ENCODE results near the gene GGTLC2.
"Not testable (repeated sequence)": the region's sequence is repeated elsewhere in the genome, so short reads cannot be mapped to it uniquely, and the experiment has no call there.

Gene GGTLC2

DNA sequence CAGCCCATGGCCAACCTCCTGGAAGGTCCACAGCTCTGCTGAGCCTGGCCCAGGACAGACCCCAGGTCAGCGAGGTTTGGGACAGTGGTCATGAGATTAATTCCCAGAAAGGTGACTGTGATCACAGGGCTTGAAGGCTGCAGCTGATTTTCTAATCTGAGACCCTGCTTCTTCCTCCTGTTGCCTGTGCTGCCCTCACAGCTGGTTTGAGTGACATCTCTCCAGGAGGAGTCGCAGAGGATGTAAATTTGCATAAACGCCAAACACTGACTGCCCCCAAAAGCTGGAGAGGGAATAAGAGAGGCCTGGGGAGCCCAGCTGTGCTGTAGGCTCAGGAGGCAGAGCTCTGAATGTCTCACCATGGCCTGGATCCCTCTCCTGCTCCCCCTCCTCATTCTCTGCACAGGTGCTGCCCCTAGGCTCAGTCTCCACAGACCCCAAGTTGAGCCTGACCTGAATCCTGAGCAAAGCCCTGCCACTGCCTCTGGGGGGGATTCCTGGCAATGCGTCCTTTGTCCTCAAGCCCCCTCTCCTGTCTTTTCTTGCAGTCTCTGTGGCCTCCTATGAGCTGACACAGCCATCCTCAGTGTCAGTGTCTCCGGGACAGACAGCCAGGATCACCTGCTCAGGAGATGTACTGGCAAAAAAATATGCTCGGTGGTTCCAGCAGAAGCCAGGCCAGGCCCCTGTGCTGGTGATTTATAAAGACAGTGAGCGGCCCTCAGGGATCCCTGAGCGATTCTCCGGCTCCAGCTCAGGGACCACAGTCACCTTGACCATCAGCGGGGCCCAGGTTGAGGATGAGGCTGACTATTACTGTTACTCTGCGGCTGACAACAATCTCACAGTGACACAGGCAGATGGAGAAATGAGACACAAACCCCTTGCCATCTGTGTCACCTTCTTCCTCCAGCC, 23.8 kb downstream of the GGTLC2 start:
- no peak for DNase-seq (ENCODE audit: low spot score)

DNA sequence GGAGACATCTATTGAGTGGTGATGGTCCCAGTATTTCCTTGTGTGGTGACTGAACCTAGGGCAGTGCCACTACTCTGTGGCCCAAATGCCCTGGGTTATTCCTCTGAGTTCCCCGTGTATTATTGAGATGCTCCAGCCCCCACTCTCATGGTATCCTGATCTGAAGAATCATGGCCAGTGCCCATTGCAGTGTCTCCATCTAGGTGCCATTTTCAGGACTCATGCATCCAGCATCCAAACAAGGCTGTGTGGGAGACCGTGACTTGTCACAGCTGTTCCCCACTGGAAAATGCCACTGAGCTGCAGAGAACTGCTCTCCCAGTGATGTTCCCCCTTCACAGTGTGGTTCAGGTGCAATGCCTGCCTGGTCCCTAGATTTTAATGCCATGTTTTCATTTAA, 24.7 kb downstream of the GGTLC2 start:
- DNase-seq (ENCODE audit: low spot score): no peak

DNA sequence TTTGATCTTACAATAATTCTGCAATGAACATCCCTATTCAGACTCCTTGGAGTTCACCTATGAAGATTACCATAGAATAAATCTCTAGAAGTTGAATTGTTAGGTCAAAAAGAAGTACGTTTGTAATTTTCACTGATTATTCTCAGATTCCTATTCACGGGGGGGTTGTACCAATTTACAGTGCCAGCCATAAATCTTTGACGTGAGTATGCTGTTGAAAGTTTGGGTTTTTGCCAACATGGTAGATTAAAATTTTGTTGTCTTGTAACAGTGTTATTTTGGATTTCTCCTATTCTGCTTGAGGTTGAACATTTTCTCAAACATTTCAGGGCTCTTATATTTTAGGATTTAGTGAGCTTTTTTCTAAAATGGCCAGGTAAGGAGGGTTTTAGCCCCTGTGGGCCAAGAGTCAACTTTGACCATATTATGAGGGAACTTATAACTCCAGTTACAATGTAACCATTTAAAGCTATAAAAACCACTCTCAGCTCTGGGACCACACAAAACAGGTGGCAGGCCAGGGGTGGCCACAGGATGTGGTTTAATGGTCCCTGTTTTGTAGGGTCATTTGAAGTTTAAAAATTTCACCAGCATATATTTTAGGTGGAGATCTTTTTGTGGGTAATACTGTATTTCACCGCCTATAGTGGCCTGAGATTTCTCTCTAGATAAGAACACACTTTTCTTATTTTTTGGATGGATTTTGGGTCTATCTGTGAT, 25.8 kb downstream of the GGTLC2 start:
- no peak for DNase-seq (ENCODE audit: low spot score)

DNA sequence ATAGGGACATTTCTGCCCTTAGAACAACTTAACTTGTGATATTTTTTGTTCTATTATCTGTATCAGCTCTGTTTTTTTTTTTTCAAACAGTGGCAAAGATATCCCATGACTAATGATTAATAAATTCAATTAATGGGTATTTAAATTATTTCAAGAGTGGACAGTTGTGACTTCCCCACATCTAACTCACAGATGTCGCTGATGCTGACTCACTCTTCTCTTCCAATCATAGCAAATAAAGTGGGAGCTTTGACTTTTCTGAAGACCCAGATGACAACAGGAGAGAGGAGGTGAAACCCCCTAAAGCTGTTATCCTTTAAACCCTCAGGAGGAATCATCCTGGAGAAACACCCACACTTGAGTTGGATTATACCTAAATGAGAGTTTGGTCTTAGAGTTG, 27.1 kb downstream of the GGTLC2 start:
- no peak for DNase-seq (ENCODE audit: low spot score)

DNA sequence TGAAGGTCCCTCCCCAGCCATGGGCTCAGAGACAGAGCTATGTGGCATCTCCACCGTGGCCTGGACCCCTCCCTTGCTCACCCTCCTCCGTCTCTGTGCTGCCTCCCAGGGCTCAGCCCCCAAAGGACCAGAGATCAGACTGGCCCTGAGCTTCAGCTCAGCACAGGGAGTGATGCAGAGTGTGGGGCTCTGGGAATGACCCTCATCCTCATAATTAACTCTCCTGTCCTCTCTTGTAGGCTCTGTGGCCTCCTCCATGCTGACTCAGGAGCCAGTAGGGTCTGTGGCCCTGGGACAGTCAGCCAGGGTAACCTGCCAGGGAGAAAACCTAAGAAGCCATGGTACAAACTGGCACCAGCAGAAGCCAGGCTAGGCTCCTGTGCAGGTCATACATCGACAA, 28.7 kb downstream of the GGTLC2 start:
- no peak for DNase-seq (ENCODE audit: low spot score)

DNA sequence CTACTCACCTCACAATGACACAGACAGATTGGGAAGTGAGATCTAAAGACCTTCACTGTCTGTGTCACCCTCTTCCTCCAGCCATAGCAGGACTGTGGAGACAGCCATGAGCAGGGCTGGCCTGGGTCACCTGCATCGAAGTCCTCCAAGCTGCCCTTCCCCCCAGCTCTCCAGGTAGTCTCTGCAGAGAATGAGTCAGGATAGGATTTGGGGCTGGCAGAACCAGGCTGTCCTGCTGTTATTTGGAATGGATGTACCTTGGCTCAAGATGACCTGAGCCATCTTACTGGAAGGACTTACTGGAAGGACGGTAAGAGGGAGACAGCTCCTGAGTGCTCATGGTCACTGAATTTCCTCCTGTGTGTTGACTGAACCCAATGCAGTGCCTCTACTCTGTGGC, 29.2 kb downstream of the GGTLC2 start:
- DNase-seq (ENCODE audit: low spot score): no peak

DNA sequence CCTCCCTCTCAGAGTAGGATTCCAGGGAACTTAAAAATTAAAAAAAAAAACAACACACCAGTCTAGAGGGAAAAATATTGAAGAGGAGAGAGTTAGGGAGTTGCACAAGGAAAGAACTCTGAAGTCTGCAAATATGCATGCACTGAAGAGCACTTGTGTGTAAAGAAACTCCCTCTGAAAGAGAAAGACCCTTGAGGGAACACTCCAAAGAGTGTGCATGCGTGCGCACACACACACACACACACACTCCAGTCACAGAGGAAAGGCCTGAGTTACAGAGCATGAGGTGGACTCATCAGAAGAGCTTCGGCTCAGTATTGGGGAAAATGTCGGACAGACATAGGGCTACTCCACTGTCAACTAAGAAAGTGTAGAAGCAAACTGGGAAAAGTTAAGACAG, 30.1 kb downstream of the GGTLC2 start:
- no peak for DNase-seq (ENCODE audit: low spot score)

DNA sequence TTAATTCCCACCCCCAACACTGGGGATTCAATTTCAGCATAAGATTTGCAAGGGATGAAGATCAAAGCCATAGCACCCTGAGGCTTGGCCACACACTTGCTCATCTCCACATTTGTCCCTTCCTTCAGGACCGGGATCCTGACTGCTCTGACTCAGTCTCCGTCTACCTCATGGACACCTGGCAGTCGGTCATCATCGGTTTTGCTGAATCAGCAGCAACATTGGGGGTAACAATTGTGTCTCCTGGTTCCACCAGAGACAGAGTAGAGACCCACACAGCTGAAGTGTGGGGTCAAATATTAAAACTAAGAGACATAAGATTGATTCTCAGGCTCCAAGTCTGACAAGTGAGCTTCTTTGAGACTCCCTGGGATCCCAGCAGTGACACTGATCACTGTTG, 34.6 kb downstream of the GGTLC2 start:
- no peak for DNase-seq (ENCODE audit: low spot score)

DNA sequence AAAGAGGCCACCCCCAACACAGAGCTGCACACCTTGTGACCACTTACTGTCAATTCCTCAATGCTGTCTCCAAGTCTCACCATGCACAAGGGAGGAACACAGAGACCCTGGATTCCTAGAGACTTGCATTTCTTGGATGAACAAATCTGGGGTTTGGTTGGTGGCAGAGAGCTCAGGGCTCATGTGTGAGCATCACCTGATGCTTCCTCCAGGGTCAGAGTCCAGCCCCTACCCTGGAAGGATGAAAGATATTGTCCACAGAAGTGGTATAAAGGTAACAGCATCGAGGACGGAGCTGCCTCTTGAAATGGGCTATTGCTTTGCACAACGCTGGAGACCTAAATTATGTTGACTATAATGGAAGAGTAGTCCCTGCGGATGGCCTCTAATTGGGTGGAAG, 36.0 kb downstream of the GGTLC2 start:
- DNase-seq (ENCODE audit: low spot score): no peak

DNA sequence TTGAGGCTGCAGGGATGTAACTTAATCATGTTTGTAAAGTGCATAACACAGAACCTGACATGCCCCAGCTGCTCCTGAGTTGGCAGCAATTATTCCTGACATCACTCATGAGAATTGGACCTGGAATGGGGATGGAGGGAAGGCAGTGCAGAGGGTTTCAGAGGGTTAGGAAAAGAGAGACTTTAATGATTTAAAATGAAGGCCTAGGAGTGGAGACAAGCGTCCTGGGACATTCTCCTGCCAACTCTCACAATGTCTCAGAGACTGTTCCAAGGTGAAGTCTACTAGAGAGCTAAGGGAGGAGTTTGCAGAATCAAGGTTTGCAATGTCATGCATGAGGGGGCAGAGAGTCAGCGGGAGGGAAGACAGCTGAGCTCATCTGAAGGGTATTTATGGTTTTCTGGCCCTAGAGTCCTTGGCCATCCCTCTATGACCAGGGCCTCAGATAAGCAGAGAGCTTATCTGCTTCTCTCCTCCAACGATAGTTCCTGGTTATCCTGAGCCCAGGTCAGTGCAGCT, 36.9 kb downstream of the GGTLC2 start:
- peak; percentile 72 for DNase-seq (ENCODE audit: low spot score)

DNA sequence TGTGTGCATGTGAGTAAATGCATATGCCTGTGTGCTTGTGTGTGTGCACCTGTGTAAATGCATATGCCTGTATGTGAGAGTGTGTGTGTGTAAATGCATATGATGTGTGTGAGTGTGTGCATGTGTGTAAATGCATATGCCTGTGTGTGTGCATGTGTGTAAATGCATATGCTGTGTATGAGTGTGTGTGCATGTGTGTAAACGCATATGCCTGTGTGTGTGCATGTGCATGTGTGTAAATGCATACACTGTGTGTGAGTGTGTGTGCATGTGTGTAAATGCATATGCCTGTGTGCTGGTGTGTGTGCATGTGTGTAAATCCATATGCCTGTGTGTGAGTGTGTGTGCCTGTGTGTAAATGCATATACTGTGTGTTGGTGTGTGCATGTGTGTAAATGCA, 37.8 kb downstream of the GGTLC2 start:
- DNase-seq (ENCODE audit: low spot score): no peak

DNA sequence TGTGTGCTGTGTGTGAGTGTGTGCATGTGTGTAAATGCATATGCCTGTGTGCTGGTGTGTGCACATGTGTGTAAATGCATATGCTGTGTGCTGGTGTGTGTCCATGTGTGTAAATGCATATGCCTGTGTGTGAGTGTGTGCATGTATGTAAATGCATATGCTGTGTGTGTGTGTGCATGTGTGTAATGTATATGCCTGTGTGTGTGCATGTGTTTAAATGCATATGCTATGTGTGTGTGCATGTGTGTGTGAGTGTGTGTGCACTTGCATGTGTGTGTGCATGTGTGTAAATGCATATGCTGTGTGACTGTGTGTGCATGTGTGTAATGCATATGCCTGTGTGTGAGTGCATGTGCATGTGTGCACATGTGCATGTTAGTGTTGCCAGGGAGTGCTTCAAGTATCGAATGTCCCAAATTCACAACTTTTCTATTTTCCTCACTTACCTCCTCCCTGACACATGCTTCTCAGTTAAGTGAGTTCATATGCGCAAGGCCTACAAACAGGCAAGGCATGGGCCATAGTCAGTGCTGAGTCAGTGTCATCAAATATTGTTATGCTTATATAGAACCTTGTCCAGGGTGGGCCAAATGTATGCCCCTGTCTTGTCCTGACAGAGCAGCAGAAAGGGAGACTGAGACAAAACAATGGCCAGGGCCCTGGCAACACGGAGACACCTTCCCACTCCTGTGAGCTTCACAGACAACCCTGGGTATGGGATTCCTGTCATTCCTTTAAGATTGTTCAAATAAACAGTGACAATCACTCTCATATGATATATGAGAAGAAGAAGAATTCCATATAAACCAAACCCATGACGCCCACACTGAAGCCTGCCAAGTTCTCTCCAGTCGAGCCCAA, 38.6 kb downstream of the GGTLC2 start:
- DNase-seq (ENCODE audit: low spot score): no peak

DNA sequence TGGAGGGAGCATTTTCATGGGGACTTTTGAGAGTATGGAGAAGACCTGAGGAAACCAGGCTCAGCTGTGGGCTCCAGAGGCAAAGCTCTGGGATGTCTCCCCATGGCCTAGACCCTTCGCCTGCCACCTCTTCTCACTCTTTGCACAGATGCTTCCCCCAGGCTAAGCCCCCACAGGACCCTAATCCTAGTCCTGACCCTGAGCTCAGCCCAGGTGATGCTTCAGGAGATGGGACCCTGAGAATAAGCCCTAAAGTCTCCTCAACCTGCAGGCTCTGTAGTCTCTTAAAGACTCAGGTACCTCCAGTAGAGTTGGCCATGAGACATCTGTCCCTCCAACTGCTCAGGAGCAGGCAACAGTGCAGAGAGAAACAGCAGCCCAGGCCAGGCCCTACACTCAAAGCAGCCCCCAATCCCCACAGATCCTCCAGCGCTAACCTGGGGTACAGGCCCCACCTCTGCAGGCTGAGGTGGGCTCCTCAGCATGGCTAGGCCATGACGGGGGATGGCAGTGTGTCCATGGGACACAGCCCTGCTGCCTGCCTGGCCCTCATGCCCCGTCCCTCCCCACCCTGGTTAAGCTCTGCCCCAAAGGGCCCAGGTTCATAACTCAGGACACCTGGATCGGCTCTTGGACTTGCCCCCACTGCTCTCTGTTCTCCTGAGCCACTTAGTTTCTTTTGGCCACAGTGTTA, 39.4 kb downstream of the GGTLC2 start:
- no peak for DNase-seq (ENCODE audit: low spot score)

DNA sequence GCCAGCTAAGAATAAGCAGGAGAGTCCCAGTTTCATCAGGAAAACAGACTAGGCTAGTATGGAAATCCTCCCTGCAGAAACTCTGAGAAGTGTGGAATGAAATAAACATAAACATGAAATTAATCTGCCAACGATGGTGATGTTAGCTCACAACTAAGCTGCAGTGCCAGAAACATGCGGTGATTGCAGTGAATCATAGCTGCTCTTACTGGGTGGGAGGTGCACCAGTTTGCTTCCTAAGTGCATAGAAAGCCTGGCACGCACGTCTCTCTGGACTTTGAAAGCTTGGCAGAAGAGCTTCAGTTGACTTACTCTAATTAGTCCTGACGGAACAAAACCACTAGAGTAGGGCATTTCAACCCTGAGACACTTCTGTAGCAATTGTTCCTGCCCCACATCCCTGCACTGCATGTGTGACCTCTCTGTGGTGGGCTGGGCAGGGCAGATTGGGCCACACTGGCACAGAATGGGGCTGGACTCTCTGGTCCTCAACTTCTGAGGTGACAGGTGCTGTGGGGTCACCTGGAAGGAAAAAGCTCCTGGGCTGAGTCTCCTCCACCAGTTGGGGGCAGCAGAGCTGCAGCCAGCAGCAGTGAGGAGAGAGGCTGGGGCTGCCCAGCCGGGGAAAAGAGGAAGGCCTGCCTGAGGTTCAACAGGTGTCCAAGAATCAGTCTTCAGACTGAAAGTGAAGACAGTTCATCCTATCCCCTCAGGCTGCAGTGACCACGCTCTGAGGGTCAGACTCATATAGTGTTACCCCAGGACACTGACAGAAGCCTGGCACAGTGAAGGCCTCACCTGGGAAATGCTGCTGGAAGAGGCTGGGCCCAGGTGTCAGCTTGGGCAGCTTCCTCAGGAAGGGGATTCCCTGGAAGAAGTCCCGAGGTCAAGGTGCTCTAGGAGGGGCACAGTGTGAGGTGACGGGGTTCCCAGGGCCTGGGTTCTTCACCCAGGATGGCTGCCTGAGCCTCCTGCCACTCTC, 40.5 kb downstream of the GGTLC2 start:
- DNase-seq (ENCODE audit: low spot score): peak; percentile 23

DNA sequence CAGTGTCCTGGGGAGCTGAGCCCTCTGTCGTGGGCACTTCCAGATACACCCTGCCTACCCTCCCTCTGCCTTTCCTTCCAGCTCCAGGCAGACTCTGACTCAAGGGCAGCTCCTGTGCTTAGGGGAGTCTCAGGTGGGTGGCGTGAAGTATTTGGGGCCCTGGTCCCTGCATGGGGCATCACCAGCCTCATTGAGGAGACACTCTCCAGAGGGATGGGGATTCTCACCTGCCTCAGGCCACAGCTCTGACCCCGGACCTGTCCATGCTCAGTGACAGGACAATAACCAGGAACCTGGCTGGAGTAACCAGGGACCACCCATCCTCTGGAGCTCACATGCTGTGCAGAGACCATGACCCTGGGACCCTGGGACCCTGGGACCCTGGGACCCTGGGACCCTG, 41.2 kb downstream of the GGTLC2 start:
- no peak for DNase-seq (ENCODE audit: low spot score)

DNA sequence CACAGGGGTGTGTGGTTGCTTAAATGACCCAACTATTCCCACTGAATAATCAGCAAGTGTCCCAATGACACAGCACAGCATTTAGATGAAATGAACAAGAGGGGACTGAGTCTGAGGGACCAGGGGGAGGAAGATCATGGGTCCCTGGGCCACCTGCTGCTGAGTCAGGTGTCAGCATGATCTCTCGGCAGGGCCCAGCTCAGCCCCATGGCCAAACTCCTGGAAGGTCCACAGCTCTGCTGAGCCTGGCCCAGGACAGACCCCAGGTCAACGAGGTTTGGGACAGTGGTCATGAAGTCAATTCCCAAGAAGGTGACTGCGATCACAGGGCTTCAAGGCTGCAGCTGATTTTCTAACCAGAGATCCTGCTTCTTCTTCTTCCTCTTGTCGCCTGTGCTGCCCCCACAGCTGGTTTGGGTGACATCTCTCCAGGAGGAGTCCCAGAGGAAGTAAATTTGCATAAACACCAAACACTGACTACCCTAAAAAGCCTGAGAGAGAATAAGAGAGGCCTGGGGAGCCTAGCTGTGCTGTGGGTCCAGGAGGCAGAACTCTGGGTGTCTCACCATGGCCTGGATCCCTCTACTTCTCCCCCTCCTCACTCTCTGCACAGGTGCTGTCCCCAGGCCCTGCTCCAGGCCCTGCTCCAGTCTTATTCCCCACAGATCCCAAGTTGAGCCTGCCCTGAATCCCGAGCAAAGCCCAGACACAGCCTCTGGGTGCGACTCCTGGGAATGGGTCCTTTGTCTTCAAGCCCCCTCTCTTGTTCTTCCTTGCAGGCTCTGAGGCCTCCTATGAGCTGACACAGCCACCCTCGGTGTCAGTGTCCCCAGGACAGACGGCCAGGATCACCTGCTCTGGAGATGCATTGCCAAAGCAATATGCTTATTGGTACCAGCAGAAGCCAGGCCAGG, 42.0 kb downstream of the GGTLC2 start:
- DNase-seq (ENCODE audit: low spot score): not testable (repeated sequence)

DNA sequence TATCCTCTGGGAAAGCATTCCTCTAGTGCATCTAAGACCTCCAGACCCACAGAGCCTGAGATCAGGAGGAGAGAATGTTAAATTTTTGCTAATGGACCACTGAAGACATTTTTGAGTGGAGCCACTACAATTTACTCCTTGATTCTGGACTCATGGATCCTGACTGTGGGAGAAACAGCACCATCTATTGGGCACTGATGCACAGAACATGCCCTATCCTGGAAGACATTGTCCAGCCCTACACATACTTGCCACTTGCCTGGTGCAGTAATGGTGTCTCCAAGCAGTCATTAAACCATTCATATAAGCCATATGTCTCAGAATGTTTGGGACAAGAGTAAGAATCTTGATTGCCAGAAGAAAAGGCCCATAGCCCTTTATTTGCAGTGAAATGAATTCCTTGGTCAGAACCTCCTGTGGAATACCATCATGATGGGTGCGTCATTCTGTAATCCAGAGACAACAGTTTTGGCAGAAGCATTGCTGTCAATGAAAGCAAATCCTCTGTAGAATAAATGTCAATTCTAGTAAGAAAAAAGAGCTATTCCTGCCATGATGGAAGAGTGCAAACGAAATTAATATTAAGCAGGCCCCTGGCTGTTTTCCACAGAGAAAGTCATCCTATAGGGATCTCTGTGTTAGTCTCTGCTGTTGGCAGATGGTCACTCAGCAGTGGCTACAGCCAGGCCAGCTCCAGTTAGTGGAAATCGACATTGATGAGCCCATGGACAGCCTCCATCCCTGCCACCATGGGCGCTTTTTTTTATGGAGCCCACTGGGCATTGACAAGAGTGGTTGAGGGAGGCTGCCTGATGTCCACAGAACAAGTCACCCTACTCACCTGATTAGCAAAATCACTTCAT, 43.5 kb downstream of the GGTLC2 start:
- DNase-seq (ENCODE audit: low spot score): peak; percentile 59
